GM12892 (cell line): Measurements from ENCODE around the gene IP6K1.

Experiments
- DNase-seq: peaks from one replicate; pipeline ENCODE4 v3.0.0; 2011; ENCODE audit not compliant: insufficient read length
- FAIRE-seq: peaks from 2 replicates; lab custom pipeline; 2011; peaks lifted over from hg19 to GRCh38; lab: Jason Lieb, UNC
- POLR2A ChIP-seq: IDR thresholded peaks from 2 replicates; pipeline ENCODE4 v1.6.1; 2011; ENCODE audit warnings: low read depth, low read length, control low read depth
- POLR2AphosphoS5 ChIP-seq: IDR thresholded peaks from 2 replicates; pipeline ENCODE4 v1.6.1; 2011; ENCODE audit warnings: low read depth, low read length, control low read depth
- TAF1 ChIP-seq: IDR thresholded peaks from 2 replicates; pipeline ENCODE4 v1.6.1; 2011; ENCODE audit warnings: low read depth, mild to moderate bottlenecking, control low read depth, low read length, borderline replicate concordance

IP6K1 gene

GRCh38 chr3:49683162-49683561 lies 103.2 kb downstream of the IP6K1 start:
- no peak for FAIRE-seq
- TF ChIP-seq TAF1 (no peak), POLR2AphosphoS5 (no peak), POLR2A (no peak)
- DNase-seq, result no peak

DNA sequence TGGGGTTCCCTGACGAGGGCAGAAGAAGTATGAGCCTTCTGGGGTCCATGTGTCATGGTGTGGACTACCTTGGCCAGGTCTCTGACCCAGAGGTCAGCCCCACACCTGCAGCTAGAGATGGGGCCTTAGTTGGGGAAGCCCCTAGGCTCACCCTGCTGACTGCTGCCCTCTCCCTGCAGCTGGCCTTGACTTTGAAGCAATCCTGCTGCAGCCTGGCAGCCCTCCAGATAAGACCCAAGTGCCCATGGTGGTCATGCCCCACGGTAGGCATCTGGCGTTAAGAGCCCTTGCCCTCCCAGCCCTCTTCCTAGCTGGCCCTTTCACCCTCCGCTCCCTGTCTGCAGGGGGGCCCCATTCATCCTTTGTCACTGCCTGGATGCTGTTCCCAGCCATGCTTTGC lies 104.8 kb downstream of the IP6K1 start:
- FAIRE-seq, result no peak

GRCh38 chr3:49681232-49681522 lies 105.2 kb downstream of the IP6K1 start:
- TF ChIP-seq POLR2A (no peak), TAF1 (no peak), POLR2AphosphoS5 (no peak)
- DNase-seq, result no peak

More for the DNA sequence above, 104.8 kb downstream of the IP6K1 start:
- no peak for DNase-seq
- TF ChIP-seq TAF1, result no peak
- no peak for TF ChIP-seq POLR2A
- no peak for TF ChIP-seq POLR2AphosphoS5

GRCh38 chr3:49680493-49681231 lies 105.7 kb downstream of the IP6K1 start:
- DNase-seq, result no peak
- no peak for TF ChIP-seq POLR2A
- no peak for TF ChIP-seq POLR2AphosphoS5
- no peak for TF ChIP-seq TAF1
- FAIRE-seq, result no peak

More at GRCh38 chr3:49681232-49681522, 105.2 kb downstream of the IP6K1 start:
- no peak for FAIRE-seq

GRCh38 chr3:49675912-49676311 lies 110.4 kb downstream of the IP6K1 start:
- FAIRE-seq (no peak), DNase-seq (no peak)
- TF ChIP-seq POLR2AphosphoS5 (0 out of 2 replicates have a peak, but pooled peaks have one; percentile 2), POLR2A (no peak)

DNA sequence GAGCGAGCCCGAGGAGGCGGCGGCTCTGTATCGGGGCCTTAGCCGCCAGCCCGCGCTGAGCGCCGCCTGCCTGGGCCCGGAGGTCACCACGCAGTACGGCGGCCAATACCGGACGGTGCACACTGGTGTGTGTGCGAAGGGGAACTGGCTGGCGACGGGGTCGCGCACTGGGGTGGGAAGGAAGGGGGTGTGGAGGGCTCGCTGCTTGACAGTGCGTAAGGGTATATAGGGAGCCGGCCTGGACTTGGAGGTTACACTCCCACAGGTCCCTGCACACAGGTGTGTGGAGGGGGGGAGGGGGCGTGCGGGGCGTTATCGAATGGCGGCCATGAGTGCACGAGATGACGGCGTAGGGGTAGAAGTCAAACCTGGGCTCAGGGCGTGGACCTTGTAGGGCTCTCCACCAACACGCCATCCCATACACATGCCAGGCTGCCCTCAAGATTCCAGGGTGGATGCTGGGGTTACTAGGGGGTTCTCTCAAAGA lies 111.8 kb downstream of the IP6K1 start:
- TF ChIP-seq POLR2AphosphoS5 (no peak), TAF1 (no peak), POLR2A (no peak)
- DNase-seq, result no peak
- FAIRE-seq, result no peak
